Activated T-helper 1 cell treated with Interleukin-2 at 50 U/mL for 16 hours (primary cell): ENCODE results near the gene KLK12.
"Not testable (repeated sequence)": the region's sequence is repeated elsewhere in the genome, so short reads cannot be mapped to it uniquely, and the experiment has no call there.

ENCODE experiments used
- DNase-seq: peaks from one replicate; pipeline ENCODE4 v3.0.0-alpha.2; 2020; ENCODE audit warnings: low read depth

The KLK12 gene

GRCh38 chr19:51015691-51016267 lies 19.0 kb downstream of the KLK12 start:
- DNase-seq: no peak

GRCh38 chr19:51014242-51014641 lies 20.6 kb downstream of the KLK12 start:
- DNase-seq: no peak

- DNase-seq: no peak
Observed at GRCh38 chr19:51012661-51013190, 22.1 kb downstream of the KLK12 start.

- DNase-seq: no peak
Observed at GRCh38 chr19:51010066-51010795, 24.6 kb downstream of the KLK12 start.

GRCh38 chr19:51009061-51009891 lies 25.5 kb downstream of the KLK12 start:
- DNase-seq: no peak

- DNase-seq: no peak
Observed at GRCh38 chr19:51007488-51007887, 27.3 kb downstream of the KLK12 start.

- no peak for DNase-seq
Observed at GRCh38 chr19:51006406-51006805, 28.4 kb downstream of the KLK12 start.

GRCh38 chr19:51005248-51005647 lies 29.6 kb downstream of the KLK12 start:
- DNase-seq: no peak

GRCh38 chr19:51003316-51003715 lies 31.5 kb downstream of the KLK12 start:
- DNase-seq: no peak

- no peak for DNase-seq
Observed at GRCh38 chr19:51002542-51003311, 32.1 kb downstream of the KLK12 start.

- no peak for DNase-seq
Observed at GRCh38 chr19:51002089-51002532, 32.7 kb downstream of the KLK12 start.

- DNase-seq: no peak
Observed at GRCh38 chr19:51001515-51001914, 33.3 kb downstream of the KLK12 start, which contains the start of gene KLK8. Gene KLK8, minus strand, starts transcription at chr19:51001604. Its CDS starts 437 bp downstream, at chr19:51001167.

GRCh38 chr19:51000981-51001380 lies 33.8 kb downstream of the KLK12 start:
- no peak for DNase-seq

GRCh38 chr19:51000426-51000825 lies 34.4 kb downstream of the KLK12 start:
- DNase-seq: no peak

GRCh38 chr19:50998686-50999085 lies 36.1 kb downstream of the KLK12 start:
- no peak for DNase-seq

- DNase-seq: no peak
Observed at GRCh38 chr19:50998061-50998460, 36.7 kb downstream of the KLK12 start.

- no peak for DNase-seq
Observed at GRCh38 chr19:50994129-50994528, 40.7 kb downstream of the KLK12 start.

GRCh38 chr19:50992666-50993035 lies 42.2 kb downstream of the KLK12 start:
- DNase-seq: no peak

- DNase-seq: not testable (repeated sequence)
Observed at GRCh38 chr19:50984416-50984815, 50.4 kb downstream of the KLK12 start.

GRCh38 chr19:50983625-50984292 lies 51.0 kb downstream of the KLK12 start, which contains the start of gene KLK7:
Gene KLK7, minus strand, starts transcription at chr19:50983917. Its CDS starts 1,518 bp downstream, at chr19:50982399.
- no peak for DNase-seq

- no peak for DNase-seq
Observed at GRCh38 chr19:50982186-50982585, 52.6 kb downstream of the KLK12 start.
